ENCODE data around the gene GNA12.

- TF ChIP-seq CTCF (IDR thresholded peaks at IDR 0.05) (no peak), POLR2A (IDR thresholded peaks at IDR 0.05) (no peak)
Observed at GRCh38 chr7:2707481-2707880, 136.6 kb downstream of the GNA12 start.

Data from lower leg skin (tissue), 3 donors.